ENCODE results near the gene INO80.

- TF ChIP-seq CTCF (IDR thresholded peaks at IDR 0.05) (no peak), POLR2A (IDR thresholded peaks at IDR 0.05; ENCODE audit: low read depth) (no peak), EP300 (IDR thresholded peaks at IDR 0.05) (no peak)
Measured at GRCh38 chr15:41051139-41051538, 64.9 kb downstream of the INO80 start.

Data from esophagus muscularis mucosa (tissue), 4 donors.